22Rv1 (cell line): ENCODE measurements around the gene B4GALT6.

Experiments
- CTCF ChIP-seq: fragments of 450-650 bp; IDR thresholded peaks from 2 replicates; pipeline ENCODE4 v1.5.1; 2017; ENCODE audit warnings: mild to moderate bottlenecking
- ZFX ChIP-seq: fragments of 450-650 bp; IDR thresholded peaks from 2 replicates; pipeline ENCODE4 v1.6.1; 2017; ENCODE audit warnings: antibody characterized with exemption, borderline replicate concordance

GRCh38 chr18:31680831-31681568, 3.4 kb downstream of the B4GALT6 start:
- peak; percentile 68 for TF ChIP-seq CTCF
- no peak for TF ChIP-seq ZFX
